Raji (cell line): ENCODE data around the gene TRIM10.

Experiments
- POLR2A ChIP-seq: IDR thresholded peaks from 2 replicates; pipeline ENCODE4 v1.6.1; 2011; ENCODE audit warnings: low read depth, low read length, control low read depth; ENCODE audit not compliant: insufficient read depth

Gene TRIM10

DNA sequence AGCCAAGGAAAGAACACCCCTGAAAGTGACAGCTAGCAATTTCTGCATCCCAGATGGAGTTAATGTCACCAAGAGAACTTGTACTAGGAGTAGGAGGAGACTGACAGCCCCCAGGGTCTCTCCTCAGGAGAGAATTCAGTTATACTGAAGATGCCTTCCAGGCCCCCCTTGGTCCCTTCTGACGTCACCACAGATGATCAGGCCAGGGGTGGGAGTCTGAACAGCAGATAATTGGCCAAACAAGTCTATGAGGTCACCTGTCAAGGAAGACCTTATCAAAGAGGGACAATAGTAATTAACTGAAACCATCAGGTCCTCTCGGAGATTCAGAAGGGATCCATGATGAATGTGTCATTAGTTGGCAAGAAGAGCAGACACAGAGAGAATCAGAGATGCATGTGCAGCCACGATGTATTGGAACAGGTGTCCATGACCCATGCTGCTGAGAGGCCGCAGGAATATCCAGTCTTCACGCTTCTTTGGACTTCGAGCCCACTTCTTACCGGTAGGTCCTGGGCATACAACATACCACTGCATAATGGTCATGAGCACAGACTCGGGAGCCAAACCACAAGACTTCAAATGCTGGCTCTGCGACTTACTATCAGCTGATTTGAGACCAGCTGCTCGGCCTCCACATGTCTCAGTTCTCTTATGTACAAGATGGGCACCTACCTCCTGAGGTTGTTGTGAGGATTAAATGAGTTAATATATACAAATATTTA, 10.2 kb downstream of the TRIM10 start:
- TF ChIP-seq POLR2A, result no peak

GRCh38 chr6:30149858-30150550, 11.0 kb downstream of the TRIM10 start:
- no peak for TF ChIP-seq POLR2A

DNA sequence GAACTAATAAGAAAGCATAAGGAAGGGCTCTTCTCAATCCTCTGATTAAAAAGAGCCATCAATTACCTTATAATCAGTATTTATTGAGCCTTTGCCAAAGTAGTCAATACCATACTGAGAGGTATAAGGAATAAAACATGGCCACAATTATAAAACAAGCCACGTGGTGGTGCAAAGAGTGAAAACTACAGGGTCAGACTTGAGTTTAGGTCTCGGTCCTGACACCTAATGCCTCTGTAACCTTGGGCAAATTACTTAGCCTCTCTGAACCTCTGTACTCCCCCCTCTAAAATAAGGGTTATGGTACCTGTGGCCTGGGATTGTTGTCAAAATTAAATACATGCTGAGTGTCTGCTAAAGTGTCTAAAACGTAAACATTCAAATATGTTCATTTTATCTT, 11.8 kb downstream of the TRIM10 start:
- no peak for TF ChIP-seq POLR2A

GRCh38 chr6:30147096-30147495, 13.9 kb downstream of the TRIM10 start:
- no peak for TF ChIP-seq POLR2A

- TF ChIP-seq POLR2A, result no peak
Measured at GRCh38 chr6:30145818-30146217, 15.2 kb downstream of the TRIM10 start.

- TF ChIP-seq POLR2A, result no peak
Measured at GRCh38 chr6:30144811-30145210, 16.2 kb downstream of the TRIM10 start.

GRCh38 chr6:30143780-30144179, 17.2 kb downstream of the TRIM10 start:
- no peak for TF ChIP-seq POLR2A

DNA sequence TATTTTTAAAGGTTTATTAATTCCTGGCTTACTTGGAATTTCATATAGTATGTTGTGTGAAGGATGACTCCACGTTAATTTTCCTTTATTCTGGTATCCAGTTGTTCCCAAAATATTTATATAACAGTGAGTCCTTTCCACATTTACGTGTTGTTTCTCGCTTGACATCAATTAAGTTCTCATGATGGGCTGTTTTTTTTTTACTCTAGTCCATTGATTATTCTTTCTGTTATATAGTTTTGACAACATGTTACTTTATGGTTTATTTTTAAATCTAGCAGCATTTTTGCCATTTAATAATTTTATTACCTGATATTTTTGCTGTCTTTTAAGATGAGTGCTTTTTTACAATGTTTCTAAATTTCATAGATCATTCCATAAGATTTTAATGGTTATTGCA, 18.3 kb downstream of the TRIM10 start:
- no peak for TF ChIP-seq POLR2A

- no peak for TF ChIP-seq POLR2A
Measured at GRCh38 chr6:30136570-30137286, 24.3 kb downstream of the TRIM10 start.

DNA sequence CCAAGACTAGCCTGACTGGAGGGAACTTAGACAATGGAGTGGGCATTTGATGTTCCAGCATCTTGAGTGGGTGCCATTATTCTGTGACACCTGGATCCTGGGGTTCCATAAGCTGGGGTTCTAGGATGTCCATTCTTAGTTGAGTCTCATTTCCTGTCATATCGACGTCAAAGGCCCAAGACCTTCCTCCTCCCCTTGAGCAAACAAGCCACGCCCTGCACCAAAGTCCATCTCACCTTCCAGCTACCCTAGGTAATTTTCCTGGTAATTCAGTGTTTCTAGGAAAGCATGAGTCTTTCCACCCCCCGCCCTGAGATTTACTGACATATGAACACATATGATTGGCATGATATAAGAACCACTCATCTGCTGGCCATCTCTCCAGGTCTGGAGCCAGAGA, 25.3 kb downstream of the TRIM10 start, which contains the start of gene TRIM40:
TRIM40 (plus strand) TSS at position 384 of the 400 bp plus-strand sequence. CDS start 897 bp downstream, outside the sequence.
- TF ChIP-seq POLR2A, result no peak

- TF ChIP-seq POLR2A, result no peak
Measured at GRCh38 chr6:30135147-30135546, 25.9 kb downstream of the TRIM10 start.

DNA sequence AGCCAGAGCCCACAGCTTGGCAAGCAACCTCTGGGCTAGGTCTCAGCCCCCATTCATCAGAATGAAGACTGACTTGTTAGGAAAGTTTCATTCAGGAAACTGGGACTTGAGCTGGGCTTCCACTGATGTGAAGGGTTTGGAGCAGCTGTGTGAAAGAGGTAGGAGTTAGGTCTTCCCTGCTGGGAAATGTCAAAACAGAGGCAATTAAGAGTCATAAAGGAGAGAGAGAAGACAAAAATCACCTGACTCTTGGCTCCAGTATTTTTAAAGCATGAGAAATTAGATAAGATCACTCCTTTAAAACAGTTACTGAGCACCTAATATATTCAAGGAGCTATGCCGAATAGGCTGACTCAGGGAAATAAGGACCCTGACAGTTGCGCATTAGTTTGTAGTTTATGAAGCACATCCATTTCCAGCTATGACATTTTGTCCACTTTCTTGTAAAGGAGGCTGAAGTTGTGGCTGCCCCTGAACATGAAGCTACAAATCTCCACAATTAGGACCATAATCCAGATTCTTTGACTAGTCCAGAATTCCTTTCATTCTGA, 29.0 kb downstream of the TRIM10 start:
- TF ChIP-seq POLR2A, result no peak

DNA sequence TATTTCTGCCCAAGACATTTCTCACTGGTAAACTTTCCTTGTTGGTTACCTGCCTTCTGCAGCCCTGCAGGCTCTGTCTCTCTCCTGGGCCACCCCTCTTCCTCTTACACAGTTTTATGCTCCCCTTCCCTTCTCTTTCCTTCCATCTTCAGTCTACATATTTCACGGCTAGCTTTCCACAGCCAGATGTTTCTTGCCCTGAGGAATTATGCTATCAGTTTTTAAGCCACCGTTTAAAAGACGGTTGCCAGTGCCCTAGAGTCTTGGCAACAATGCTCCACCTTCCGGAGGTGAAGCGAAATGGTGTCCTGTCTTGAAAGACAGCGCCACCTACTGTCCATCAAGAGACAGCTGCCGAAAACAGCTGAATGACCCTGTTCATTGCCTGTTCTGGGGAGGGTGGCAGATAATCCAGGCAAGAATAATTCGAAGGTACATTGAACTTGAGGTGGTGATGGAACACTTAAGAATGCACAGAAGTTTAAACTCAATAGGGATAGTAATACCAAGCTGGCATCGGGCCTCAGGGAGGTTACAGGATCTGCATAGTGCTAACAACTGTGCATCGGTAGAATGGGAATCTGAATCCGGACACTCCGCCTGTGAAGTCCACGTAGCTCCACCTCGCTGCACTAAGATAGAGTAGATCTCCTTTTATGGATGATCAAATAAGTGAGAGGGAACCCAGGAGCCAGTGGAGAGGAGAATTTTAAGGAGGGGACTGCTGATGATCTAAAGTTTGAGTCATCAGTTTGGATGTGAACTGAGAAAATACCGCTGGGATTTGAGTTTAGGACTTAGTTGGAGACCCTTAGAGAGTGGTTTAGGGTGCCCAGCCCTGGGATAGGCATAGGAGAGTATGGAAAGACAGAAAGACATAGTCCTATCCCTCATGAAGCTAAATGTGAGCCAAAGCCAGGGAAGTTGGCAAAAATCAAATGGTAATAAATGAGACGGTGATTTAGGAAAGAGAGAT, 29.8 kb downstream of the TRIM10 start:
- no peak for TF ChIP-seq POLR2A

DNA sequence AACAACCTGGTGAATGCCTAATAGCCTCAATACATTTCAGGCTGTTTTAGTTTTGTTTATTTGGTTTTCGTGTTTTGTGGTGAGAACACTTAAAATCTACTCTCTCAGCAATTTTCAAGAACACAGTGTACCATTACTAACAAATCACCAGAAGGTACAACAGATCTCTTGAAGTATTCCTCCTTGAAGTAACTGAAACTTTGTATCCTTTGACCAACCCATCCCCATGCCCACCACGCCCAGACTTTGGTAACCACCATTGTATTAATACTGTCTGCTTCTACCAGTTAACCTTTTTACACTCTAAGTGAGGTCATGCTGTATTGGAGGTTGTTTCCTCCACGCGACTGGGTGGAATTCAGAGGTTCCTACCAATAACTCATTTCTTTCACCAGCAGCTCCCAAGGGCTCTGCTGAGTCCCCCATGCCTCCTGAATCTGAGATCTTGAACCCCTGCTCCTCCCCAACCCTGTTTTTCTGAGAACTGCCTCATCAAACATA, 30.8 kb downstream of the TRIM10 start:
- no peak for TF ChIP-seq POLR2A
